IMR-90 (cell line): ENCODE measurements around the gene ITPKB. TPM values are rescaled to one million over a fixed set of nuclear protein-coding genes. Genes with fewer than 3 reads are reported as not detected.
"Not testable (repeated sequence)": the region's sequence is repeated elsewhere in the genome, so short reads cannot be mapped to it uniquely, and the experiment has no call there.

ENCODE experiments used
- ATAC-seq: fragments of 200-7000 bp; cut with Tn5 transposase; 2 replicates; pipeline ENCODE4 v1.9.1; 2020; ENCODE audit warnings: low read depth, mild to moderate bottlenecking, moderate library complexity
- BruUV-seq: library from RNA; stranded (reverse); fragments of 400-500 nt; replicated peaks from 2 replicates; lab custom pipeline; 2021; lab: Mats Ljungman, UMichigan
- CTCF ChIA-PET: fragments of 300-600 bp; formaldehyde crosslinking; extraction: SDS; loops from one replicate; lab custom pipeline; 2021; ENCODE audit warnings: antibody characterized with exemption; lab: Yijun Ruan, JAX
- POLR2A ChIA-PET: fragments of 300-600 bp; sonication (Branson Sonifier 250); formaldehyde crosslinking; loops from one replicate; lab custom pipeline; 2022; ENCODE audit warnings: antibody characterized with exemption; ENCODE audit not compliant: unreplicated experiment; lab: Charles Lee
- DNase-seq: peaks from one replicate; pipeline ENCODE4 v3.0.0; 2013
- H2AFZ ChIP-seq: replicated peaks from 2 replicates; pipeline ENCODE3; 2013; ENCODE audit warnings: low read length, mild to moderate bottlenecking; ENCODE audit not compliant: poor library complexity
- H2AK5ac ChIP-seq: 2 replicates; pipeline ENCODE4 v1.6.1; 2013; ENCODE audit warnings: low read depth, low read length, inconsistent platforms
- H2AK9ac ChIP-seq: replicated peaks from 2 replicates; pipeline ENCODE3; 2013; ENCODE audit warnings: mild to moderate bottlenecking, low read depth, low read length, moderate library complexity; ENCODE audit not compliant: poor library complexity
- H2BK120ac ChIP-seq: 2 replicates; pipeline ENCODE4 v1.6.1; 2013; ENCODE audit warnings: low read depth, low read length, inconsistent platforms
- H2BK15ac ChIP-seq: 3 replicates; pipeline ENCODE4 v1.6.1; 2013; ENCODE audit warnings: low read depth, low read length, inconsistent platforms
- H2BK20ac ChIP-seq: 2 replicates; pipeline ENCODE4 v1.6.1; 2013; ENCODE audit warnings: low read depth, mild to moderate bottlenecking, inconsistent platforms, low read length, moderate library complexity
- H2BK5ac ChIP-seq: 2 replicates; pipeline ENCODE4 v1.6.1; 2013; ENCODE audit warnings: mild to moderate bottlenecking, low read depth, low read length, inconsistent platforms; ENCODE audit not compliant: poor library complexity, severe bottlenecking
- H3K14ac ChIP-seq: replicated peaks from 2 replicates; pipeline ENCODE4 v1.6.1; 2013; ENCODE audit warnings: low read depth, low read length, inconsistent platforms
- H3K18ac ChIP-seq: 2 replicates; pipeline ENCODE4 v1.6.1; 2013; ENCODE audit warnings: low read depth, low read length, control low read depth
- H3K23ac ChIP-seq: 2 replicates; pipeline ENCODE4 v1.6.1; 2013; ENCODE audit warnings: low read depth, low read length, inconsistent platforms
- H3K27ac ChIP-seq: 2 replicates; pipeline ENCODE4 v1.5.1; 2013; ENCODE audit warnings: mild to moderate bottlenecking, control low read depth, low read length; ENCODE audit not compliant: insufficient read depth
- H3K27me3 ChIP-seq: 2 replicates; pipeline ENCODE4 v1.6.1; 2013; ENCODE audit warnings: low read length; ENCODE audit not compliant: control insufficient read depth, insufficient read depth
- H3K36me3 ChIP-seq: 2 replicates; pipeline ENCODE4 v1.6.1; 2013; ENCODE audit warnings: low read length, mixed read lengths; ENCODE audit not compliant: control insufficient read depth, insufficient read depth
- H3K4ac ChIP-seq: 2 replicates; pipeline ENCODE4 v1.6.1; 2013; ENCODE audit warnings: low read depth, low read length, inconsistent platforms
- H3K4me1 ChIP-seq: 2 replicates; pipeline ENCODE4 v1.6.1; 2013; ENCODE audit warnings: low read length, mixed read lengths; ENCODE audit not compliant: control insufficient read depth, insufficient read depth
- H3K4me2 ChIP-seq: 2 replicates; pipeline ENCODE4 v1.6.1; 2013; ENCODE audit warnings: low read depth, mild to moderate bottlenecking, control low read depth, low read length, moderate library complexity
- H3K4me3 ChIP-seq: 2 replicates; pipeline ENCODE4 v1.5.1; 2013; ENCODE audit warnings: low read depth, mild to moderate bottlenecking, control low read depth, low read length, moderate library complexity; ENCODE audit not compliant: insufficient read depth
- H3K56ac ChIP-seq: 2 replicates; pipeline ENCODE4 v1.6.1; 2013; ENCODE audit warnings: low read length, inconsistent platforms; ENCODE audit not compliant: insufficient read depth; ENCODE audit errors: extremely low read depth
- H3K79me1 ChIP-seq, 2 experiments: 2 replicates each; pipeline ENCODE4 v1.6.1; 2013; ENCODE audit warnings: low read length in 2 of 2, inconsistent platforms in 1 of 2, low read depth in 1 of 2
- H3K9ac ChIP-seq: 2 replicates; pipeline ENCODE4 v1.6.1; 2013; ENCODE audit warnings: low read depth, low read length, control low read depth
- H3K9me1 ChIP-seq: 2 replicates; pipeline ENCODE4 v1.6.1; 2013; ENCODE audit warnings: low read length, inconsistent platforms; ENCODE audit not compliant: insufficient read depth
- H3K9me3 ChIP-seq: 2 replicates; pipeline ENCODE4 v1.6.1; 2013; ENCODE audit warnings: low read length; ENCODE audit not compliant: control insufficient read depth, insufficient read depth
- H4K20me1 ChIP-seq: 2 replicates; pipeline ENCODE4 v1.6.1; 2013; ENCODE audit warnings: low read length, inconsistent platforms; ENCODE audit not compliant: insufficient read depth
- H4K5ac ChIP-seq: 2 replicates; pipeline ENCODE4 v1.6.1; 2013; ENCODE audit warnings: mild to moderate bottlenecking, low read depth, low read length, control low read depth
- H4K8ac ChIP-seq, 2 experiments: 2 replicates each; pipeline ENCODE4 v1.6.1; 2013; ENCODE audit warnings: low read depth in 2 of 2, low read length in 2 of 2, control low read depth in 1 of 2, inconsistent platforms in 1 of 2
- H4K91ac ChIP-seq: 2 replicates; pipeline ENCODE4 v1.6.1; 2013; ENCODE audit warnings: low read depth, low read length, inconsistent platforms; ENCODE audit not compliant: insufficient read depth
- WGBS, 2 experiments: methylation state at CpG; one replicate each; pipeline versions ENCODE4 v1.1.5 to v1.1.7; 2013; ENCODE audit warnings: missing lambda C conversion rate in 2 of 2; ENCODE audit not compliant: insufficient read length in 1 of 2; ENCODE audit errors: extremely low coverage in 2 of 2; 5-methylcytosine and 5-hydroxymethylcytosine counted together
- dilution Hi-C: fragments of 300-500 bp; cut with HindIII; formaldehyde crosslinking; loops from one replicate; pipeline ENCODE4 v1.14.3; 2018; ENCODE audit warnings: low sequenced_read_pairs; ENCODE audit not compliant: unreplicated experiment
- in situ Hi-C: fragments of 300-500 bp; cut with MboI; formaldehyde crosslinking; loops from 3 replicates; pipeline ENCODE4 v1.14.3; 2019; ENCODE audit warnings: low sequenced_read_pairs, inconsistent platforms, mixed read lengths
- intact Hi-C: fragments of 100-400 bp; cut with micrococcal nuclease; formaldehyde crosslinking; loops from 2 replicates; pipeline ENCODE4 v1.10.0; 2022
- polyA plus RNA-seq, 3 experiments: library from polyadenylated mRNA; depleted of rRNA; stranded (reverse); fragments of >200 nt; gene quantifications; 2 replicates each; pipeline ENCODE4 v1.2.3, GENCODE V29; 2012; ENCODE audit warnings: low replicate concordance in 1 of 3
- total RNA-seq: library from RNA; depleted of rRNA; stranded (reverse); fragments of >200 nt; gene quantifications from 2 replicates; pipeline ENCODE4 v1.2.3, GENCODE V29; 2012

Gene ITPKB
- total and polyA plus RNA-seq, 2 of the 4 experiments (the other 2 are of a cell fraction) = 0.72 to 1.4 TPM

- H3K4ac ChIP-seq, ATAC-seq, in situ Hi-C loops, H2AFZ ChIP-seq, H3K27ac ChIP-seq, H2AK9ac ChIP-seq, H2BK120ac ChIP-seq, intact Hi-C loops, H4K20me1 ChIP-seq, H2BK5ac ChIP-seq, CTCF ChIA-PET, H4K91ac ChIP-seq, H3K9me1 ChIP-seq, BruUV-seq, H3K56ac ChIP-seq, H3K4me3 ChIP-seq, H2BK20ac ChIP-seq, POLR2A ChIA-PET, H3K36me3 ChIP-seq, H3K4me1 ChIP-seq, H4K8ac ChIP-seq, H3K79me1 ChIP-seq, DNase-seq, H4K5ac ChIP-seq, H3K4me2 ChIP-seq, dilution Hi-C loops, H3K18ac ChIP-seq, H3K9me3 ChIP-seq, H3K9ac ChIP-seq, H2AK5ac ChIP-seq, H3K23ac ChIP-seq, H3K14ac ChIP-seq, H2BK15ac ChIP-seq: not testable (repeated sequence)
- WGBS, 2 experiments = 94% methylated on average over 2 of the region's 17 CpGs; no CpG with 5 or more reads in 1 of the 2 experiments
- peaks cover 14% of the 10 kb centered on the region for H3K27me3 ChIP-seq
Observed at GRCh38 chr1:226747519-226748263, 8.6 kb upstream of the ITPKB start.
